ENCODE measurements around the gene SPINT2.

SPINT2 gene

DNA sequence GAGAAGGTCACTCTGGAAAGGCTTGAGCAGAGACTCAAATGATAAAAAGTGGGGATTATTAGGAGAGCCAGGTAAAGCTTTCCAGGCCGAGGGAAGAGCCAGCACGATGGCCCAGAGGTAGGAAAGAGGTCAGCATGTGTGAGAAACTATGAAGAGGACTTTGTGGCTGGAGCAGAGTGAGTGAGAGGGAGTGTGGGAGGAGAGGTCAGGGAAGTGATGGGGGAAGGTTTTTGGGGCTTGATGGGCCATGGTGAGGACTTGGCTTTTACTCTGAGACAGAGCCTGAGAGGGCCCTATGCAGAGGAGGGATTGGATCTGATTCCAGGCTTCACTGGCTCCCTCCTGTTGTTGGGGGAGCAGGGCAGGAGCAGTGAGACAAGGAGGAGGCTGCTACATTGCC, 76.6 kb downstream of the SPINT2 start:
- no peak for DNase-seq (ENCODE audit: low read depth)
- no peak overlapping the region for H3K4me3 ChIP-seq (ENCODE audit: low read depth, low read length)

Measured in skeletal muscle cell (primary cell).